ENCODE measurements around the gene MAPK12. TPM values are rescaled to one million over a fixed set of nuclear protein-coding genes. Genes with fewer than 3 reads are reported as not detected.

MAPK12 gene
- total and polyA plus RNA-seq, 2 donors (not counting 3 experiments of a cell fraction or from before 2014, with no cell fraction given): 72.3 to 86.8 TPM

GRCh38 chr22:50289942-50290630 lies 28.6 kb upstream of the MAPK12 start:
- ChIA-PET CTCF (interaction anchor here (1.3 to 5.8 kb wide), 2 partner anchors 14 to 37 kb away, joined by 4 to 29 read pairs; partner anchors contain the start of gene DENND6B), POLR2A (no interaction called here)
- Histone ChIP-seq H3K27me3 (ENCODE audit: control insufficient read depth in 2 of 2, insufficient read depth in 2 of 2, low read length in 2 of 2) (no peaks in the 10 kb centered on the region), H4K20me1 (replicated peaks; ENCODE audit: control insufficient read depth, extremely low read depth, insufficient read depth, low read length) (no peaks in the 10 kb centered on the region), H3K9me1 (replicated peaks; ENCODE audit: control insufficient read depth, extremely low read depth, insufficient read depth, low read length) (no peaks in the 10 kb centered on the region), H3K4me3 (replicated peaks in 1 of 3; ENCODE audit: insufficient read depth in 1 of 3, low read depth in 1 of 3, low read length in 3 of 3) (no peak overlapping the region), H3K4me1 (ENCODE audit: control insufficient read depth, extremely low read depth, insufficient read depth, low read length) (peaks cover 20% of the 10 kb centered on the region), H2AFZ (ENCODE audit: low read depth, low read length) (no peak overlapping the region), H3K27ac (ENCODE audit: insufficient read depth, low read depth, low read length) (no peak overlapping the region), H3K79me2 (ENCODE audit: control insufficient read depth, insufficient read depth, low read length) (peaks cover 54% of the 10 kb centered on the region), H3K9ac (replicated peaks; ENCODE audit: extremely low read depth, insufficient read depth, low read length) (no peak overlapping the region), H3K9me3 (replicated peaks; ENCODE audit: control insufficient read depth, insufficient read depth, low read length) (no peaks in the 10 kb centered on the region), H3K4me2 (ENCODE audit: insufficient read depth, low read length) (no peak overlapping the region), H3K36me3 (ENCODE audit: control insufficient read depth in 2 of 2, extremely low read depth in 1 of 2, insufficient read depth in 2 of 2, low read length in 2 of 2) (peaks cover 12 to 58% of the 10 kb centered on the region in 2 experiments)
- DNase-seq (ENCODE audit: low read depth, low spot score) (no peak), FAIRE-seq (no peak)
- intact Hi-C loops (cut with micrococcal nuclease): loop anchor here (5.0 kb wide), 1 partner anchor 52 kb away; the partner anchor contains the start of gene PPP6R2
- dilution Hi-C loops (cut with MboI; ENCODE audit: extremely low pct_ligation_motif_present, low sequenced_read_pairs): no loop called here
- TSS peak; percentile 58 for BruUV-seq (replicated peaks)
- no peak for TF ChIP-seq CTCF (IDR thresholded peaks at IDR 0.05; ENCODE audit: extremely low read depth in 1 of 2, insufficient read depth in 1 of 2, low read depth in 1 of 2, low read length in 2 of 2)
- TF ChIP-seq FOS (IDR thresholded peaks at IDR 0.05; ENCODE audit: borderline replicate concordance, insufficient read depth, low read length): no peak
- TF ChIP-seq EZH2 (IDR thresholded peaks at IDR 0.05; ENCODE audit: borderline replicate concordance, low read depth, low read length, severe bottlenecking): no peak

Measured in endothelial cell of umbilical vein (primary cell).